ENCODE results near the gene AKAP13.

Gene AKAP13

GRCh38 chr15:85386261-85386660 lies 5.9 kb downstream of the AKAP13 start:
- no peak for DNase-seq (ENCODE audit: low read depth in 2 of 2, low spot score in 1 of 2)

GRCh38 chr15:85388566-85389305 lies 8.3 kb downstream of the AKAP13 start:
- no peak for DNase-seq (ENCODE audit: low read depth in 2 of 2, low spot score in 1 of 2)

- no peak for DNase-seq (ENCODE audit: low read depth in 2 of 2, low spot score in 1 of 2)
Measured at GRCh38 chr15:85389306-85389650, 8.9 kb downstream of the AKAP13 start.

GRCh38 chr15:85389772-85390171 lies 9.4 kb downstream of the AKAP13 start:
- no peak for DNase-seq (ENCODE audit: low read depth in 2 of 2, low spot score in 1 of 2)

GRCh38 chr15:85393210-85393609 lies 12.8 kb downstream of the AKAP13 start:
- DNase-seq (ENCODE audit: low read depth in 2 of 2, low spot score in 1 of 2) = no peak

GRCh38 chr15:85394554-85395333 lies 14.3 kb downstream of the AKAP13 start:
- no peak for DNase-seq (ENCODE audit: low read depth in 2 of 2, low spot score in 1 of 2)

GRCh38 chr15:85396554-85396953 lies 16.2 kb downstream of the AKAP13 start:
- DNase-seq (ENCODE audit: low read depth in 2 of 2, low spot score in 1 of 2) = no peak

GRCh38 chr15:85397151-85397550 lies 16.7 kb downstream of the AKAP13 start:
- DNase-seq (ENCODE audit: low read depth in 2 of 2, low spot score in 1 of 2) = no peak

GRCh38 chr15:85397926-85398325 lies 17.5 kb downstream of the AKAP13 start:
- no peak for DNase-seq (ENCODE audit: low read depth in 2 of 2, low spot score in 1 of 2)

GRCh38 chr15:85398822-85399221 lies 18.4 kb downstream of the AKAP13 start:
- no peak for DNase-seq (ENCODE audit: low read depth in 2 of 2, low spot score in 1 of 2)

GRCh38 chr15:85399627-85400026 lies 19.2 kb downstream of the AKAP13 start:
- no peak for DNase-seq (ENCODE audit: low read depth in 2 of 2, low spot score in 1 of 2)

GRCh38 chr15:85400606-85401005 lies 20.2 kb downstream of the AKAP13 start:
- DNase-seq (ENCODE audit: low read depth in 2 of 2, low spot score in 1 of 2) = no peak

GRCh38 chr15:85401108-85401774 lies 20.8 kb downstream of the AKAP13 start:
- DNase-seq (ENCODE audit: low read depth in 2 of 2, low spot score in 1 of 2) = no peak

- DNase-seq (ENCODE audit: low read depth in 2 of 2, low spot score in 1 of 2) = no peak
Measured at GRCh38 chr15:85402195-85402881, 21.9 kb downstream of the AKAP13 start.

GRCh38 chr15:85403745-85404144 lies 23.3 kb downstream of the AKAP13 start:
- no peak for DNase-seq (ENCODE audit: low read depth in 2 of 2, low spot score in 1 of 2)

GRCh38 chr15:85404176-85404917 lies 23.9 kb downstream of the AKAP13 start:
- no peak for DNase-seq (ENCODE audit: low read depth in 2 of 2, low spot score in 1 of 2)

- DNase-seq (ENCODE audit: low read depth in 2 of 2, low spot score in 1 of 2) = no peak
Measured at GRCh38 chr15:85404918-85405866, 24.8 kb downstream of the AKAP13 start.

- DNase-seq (ENCODE audit: low read depth in 2 of 2, low spot score in 1 of 2) = no peak
Measured at GRCh38 chr15:85406916-85407315, 26.5 kb downstream of the AKAP13 start.

- DNase-seq (ENCODE audit: low read depth in 2 of 2, low spot score in 1 of 2) = no peak
Measured at GRCh38 chr15:85407421-85408269, 27.2 kb downstream of the AKAP13 start.

Data from stimulated activated CD8-positive, alpha-beta memory T cell treated with anti-CD3 and anti-CD28 coated beads, Interleukin-4, amount 100 ng/mL, for 4 hours (primary cell).